GM23248 (cell line): ENCODE results near the gene TENT5A.

ENCODE experiments used
- EZH2 ChIP-seq: fragments of 200-600 bp; sonication (generic); IDR thresholded peaks from 2 replicates; pipeline ENCODE4 v1.6.1; 2018; ENCODE audit warnings: antibody characterized with exemption, mild to moderate bottlenecking; ENCODE audit not compliant: insufficient read depth, poor library complexity, severe bottlenecking
- EZH2phosphoT487 ChIP-seq: fragments of 200-600 bp; sonication (generic); IDR thresholded peaks from 2 replicates; pipeline ENCODE4 v1.6.1; 2018; ENCODE audit warnings: antibody characterized with exemption, moderate library complexity, mild to moderate bottlenecking, low read depth; ENCODE audit not compliant: insufficient read depth

- TF ChIP-seq EZH2phosphoT487 (no peak), EZH2 (no peak)
Measured at GRCh38 chr6:81708113-81708699, 44.3 kb downstream of the TENT5A start.
